IPS DF 4.7 (cell line): ENCODE data around the gene DIAPH3.

Source experiments
- DNase-seq: peaks from one replicate; pipeline ENCODE4 v3.0.0-alpha.2; 2013; ENCODE audit warnings: low spot score; ENCODE audit errors: extremely low read depth

DIAPH3 gene

DNA sequence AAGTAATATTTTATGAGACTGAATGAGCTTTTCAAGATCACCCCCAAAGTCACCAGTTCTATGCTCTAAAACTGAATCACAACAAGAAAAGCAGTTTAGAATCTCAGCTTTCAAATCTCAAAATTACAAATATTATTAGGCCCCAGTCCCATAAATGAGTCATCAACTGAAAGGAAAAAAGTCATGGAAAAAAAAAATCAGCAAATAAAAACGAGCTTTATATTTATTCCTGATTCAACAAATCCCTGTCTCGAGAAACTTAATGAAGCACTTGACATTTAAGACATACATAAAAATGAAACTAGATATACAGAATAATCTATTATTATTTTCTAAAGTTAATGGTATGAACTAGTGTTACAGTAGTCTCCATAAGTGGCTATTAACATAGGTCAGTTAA is 203.0 kb downstream of the DIAPH3 start:
- no peak for DNase-seq

- no peak for DNase-seq
Observed at GRCh38 chr13:59957438-59957837, 206.3 kb downstream of the DIAPH3 start.

GRCh38 chr13:59954601-59955000 is 209.1 kb downstream of the DIAPH3 start:
- DNase-seq, result no peak

- DNase-seq, result no peak
Observed at GRCh38 chr13:59951011-59951410, 212.7 kb downstream of the DIAPH3 start.

GRCh38 chr13:59950266-59950665 is 213.5 kb downstream of the DIAPH3 start:
- no peak for DNase-seq

- no peak for DNase-seq
Observed at GRCh38 chr13:59948686-59949085, 215.0 kb downstream of the DIAPH3 start.

DNA sequence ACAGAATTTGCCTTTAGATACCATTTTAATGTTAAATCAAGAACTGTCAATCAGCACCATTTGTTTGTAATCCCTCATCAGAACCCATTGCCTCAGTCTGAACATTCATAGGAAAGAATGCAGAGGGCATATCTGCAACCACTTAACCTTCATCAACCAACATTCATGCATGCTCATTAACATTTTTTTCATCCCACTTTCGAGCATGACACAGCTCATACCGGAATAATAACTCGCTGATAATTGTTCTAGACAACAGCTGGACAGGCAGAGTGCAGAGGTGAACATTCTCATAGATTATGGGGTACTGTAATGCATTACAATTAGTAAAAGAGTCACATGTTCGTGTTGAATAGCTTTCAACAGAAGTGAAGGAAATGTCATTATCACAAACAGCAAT is 216.8 kb downstream of the DIAPH3 start:
- DNase-seq, result no peak

GRCh38 chr13:59931621-59932020 is 232.1 kb downstream of the DIAPH3 start:
- DNase-seq, result no peak

- no peak for DNase-seq
Observed at GRCh38 chr13:59924256-59924655, 239.5 kb downstream of the DIAPH3 start.

GRCh38 chr13:59915252-59915651 is 248.5 kb downstream of the DIAPH3 start:
- no peak for DNase-seq

- no peak for DNase-seq
Observed at GRCh38 chr13:59914556-59914955, 249.2 kb downstream of the DIAPH3 start.

DNA sequence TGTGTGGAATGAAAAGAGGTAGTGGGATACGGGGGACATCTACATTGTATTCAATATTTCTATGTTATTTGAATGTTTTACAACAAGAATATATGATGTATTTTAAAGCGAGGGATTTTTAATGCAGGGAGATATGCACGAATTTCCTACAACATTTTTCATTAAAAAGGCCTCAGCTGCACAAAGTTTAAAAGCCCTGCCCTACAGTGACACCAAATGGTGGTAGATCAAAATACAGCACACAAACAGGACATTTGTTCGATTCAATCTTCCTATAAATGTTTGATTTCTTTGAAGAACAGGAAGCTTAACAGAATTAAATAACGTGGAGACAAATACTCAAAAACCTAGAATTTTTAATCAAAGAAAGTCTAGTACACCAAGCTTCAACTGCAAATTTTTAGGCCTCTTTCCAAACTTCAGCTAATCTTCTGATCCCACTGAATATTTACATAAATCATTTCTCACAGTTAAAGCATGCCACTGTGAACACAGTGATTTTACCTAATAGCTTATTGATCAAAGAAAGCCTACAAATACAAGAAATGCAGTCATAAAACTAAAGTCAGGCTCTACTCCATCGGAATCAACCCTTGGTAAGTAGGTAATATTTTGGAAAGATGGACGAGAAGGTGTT is 257.2 kb downstream of the DIAPH3 start:
- no peak for DNase-seq

GRCh38 chr13:59901191-59901590 is 262.5 kb downstream of the DIAPH3 start:
- DNase-seq, result no peak

- no peak for DNase-seq
Observed at GRCh38 chr13:59898066-59898465, 265.7 kb downstream of the DIAPH3 start.

GRCh38 chr13:59893266-59893665 is 270.5 kb downstream of the DIAPH3 start:
- DNase-seq, result no peak

DNA sequence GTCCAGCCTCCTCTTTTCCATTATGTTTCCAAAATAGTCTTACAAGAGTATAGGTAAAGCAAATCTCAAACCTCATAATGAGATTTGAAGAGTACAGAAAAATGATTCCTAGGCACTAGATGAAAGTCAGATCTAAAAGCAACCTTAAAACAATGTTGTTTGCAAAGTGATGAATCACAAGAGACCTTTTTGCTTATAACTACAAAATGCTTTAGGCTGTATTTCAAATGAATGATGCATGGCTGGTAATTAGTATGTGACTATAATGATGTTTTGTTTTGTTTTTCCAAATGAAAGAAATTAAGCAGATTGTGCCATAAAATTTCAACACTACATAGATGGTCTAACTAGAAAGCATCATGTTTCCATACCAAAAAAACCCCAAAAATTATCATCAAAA is 272.7 kb downstream of the DIAPH3 start:
- DNase-seq, result no peak

- DNase-seq, result no peak
Observed at GRCh38 chr13:59890054-59890453, 273.7 kb downstream of the DIAPH3 start.

- no peak for DNase-seq
Observed at GRCh38 chr13:59888408-59888807, 275.3 kb downstream of the DIAPH3 start.

GRCh38 chr13:59885076-59885475 is 278.7 kb downstream of the DIAPH3 start:
- no peak for DNase-seq

GRCh38 chr13:59883885-59884284 is 279.8 kb downstream of the DIAPH3 start:
- no peak for DNase-seq

- no peak for DNase-seq
Observed at GRCh38 chr13:59880468-59880867, 283.3 kb downstream of the DIAPH3 start.

DNA sequence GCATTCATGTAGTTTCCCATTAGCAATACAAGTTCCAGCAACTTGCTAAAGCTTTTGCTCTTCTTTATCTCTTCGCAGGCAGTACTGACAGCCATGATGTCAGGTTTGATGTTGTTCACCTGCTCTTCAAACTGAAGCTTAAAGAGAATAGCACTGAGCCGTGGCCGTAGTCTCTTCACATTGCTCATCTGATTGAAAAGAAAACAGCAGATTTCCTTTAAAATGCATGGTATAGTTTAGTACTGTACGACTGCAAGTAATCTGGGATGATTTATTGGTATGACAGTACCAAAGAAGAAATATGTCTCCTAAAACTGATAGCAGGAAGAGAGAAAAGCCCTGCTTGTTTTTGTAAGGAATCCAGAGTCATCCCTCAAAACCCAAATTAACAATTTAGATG is 284.4 kb downstream of the DIAPH3 start:
- DNase-seq, result no peak

DNA sequence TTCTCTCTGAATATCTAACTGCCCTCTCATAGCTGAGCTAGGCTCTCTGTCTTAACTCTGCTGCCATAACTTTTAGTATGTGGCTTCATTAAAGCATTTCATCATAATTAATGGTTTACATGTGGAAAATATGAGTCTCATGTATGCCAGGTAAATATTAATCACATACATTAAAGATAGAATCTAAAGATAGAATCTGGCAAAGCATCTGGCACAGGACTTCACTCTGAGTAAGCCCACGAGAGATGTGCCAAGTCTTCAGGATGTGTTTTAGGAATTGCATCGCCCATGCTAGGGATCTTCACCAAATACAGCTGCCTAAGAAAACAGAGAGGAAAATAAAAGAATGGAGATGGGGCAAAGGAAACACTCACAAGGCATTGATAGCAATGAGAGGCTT is 285.8 kb downstream of the DIAPH3 start:
- no peak for DNase-seq

- DNase-seq, result no peak
Observed at GRCh38 chr13:59874973-59875372, 288.8 kb downstream of the DIAPH3 start.
